Upper lobe of left lung (tissue), 4 donors: ENCODE measurements around the gene KCNAB2.

Experiments
- CTCF ChIP-seq, 6 experiments: fragments of 450-650 bp in 4 of 6; fragments of 200-600 bp in 2 of 6; sonication (generic) in 2 of 6; IDR thresholded peaks; one replicate each; pipeline ENCODE4 v1.5.1; 2016 to 2019; ENCODE audit warnings: antibody characterized with exemption in 6 of 6
- EP300 ChIP-seq, 4 donors: sonication (generic); formaldehyde crosslinking; IDR thresholded peaks; one replicate each; pipeline ENCODE4 v1.5.1; 2017; ENCODE audit warnings: antibody characterized with exemption in 4 of 4, control low read depth in 2 of 4
- POLR2A ChIP-seq, 4 donors: fragments of 450-650 bp; IDR thresholded peaks; one replicate each; pipeline ENCODE4 v1.5.1; 2016 to 2017; ENCODE audit warnings: antibody characterized with exemption in 4 of 4, mild to moderate bottlenecking in 2 of 4
- POLR2AphosphoS5 ChIP-seq, 2 donors: sonication (generic); formaldehyde crosslinking; IDR thresholded peaks; one replicate each; pipeline ENCODE4 v1.5.1; 2017; ENCODE audit warnings: antibody characterized with exemption in 2 of 2

GRCh38 chr1:6108476-6108875 is 62.8 kb downstream of the KCNAB2 start:
- no peak for TF ChIP-seq POLR2A (IDR thresholded peaks at IDR 0.05)
- no peak for TF ChIP-seq POLR2AphosphoS5 (IDR thresholded peaks at IDR 0.05)
- no peak for TF ChIP-seq CTCF (IDR thresholded peaks at IDR 0.05)
- TF ChIP-seq EP300 (IDR thresholded peaks at IDR 0.05), result no peak
